ENCODE measurements around the gene STX2.

GRCh38 chr12:130873825-130874224 lies 34.8 kb upstream of the STX2 start:
- no peak for TF ChIP-seq CTCF (IDR thresholded peaks at IDR 0.05; ENCODE audit: low read length)
- no peak for TF ChIP-seq EZH2 (optimal IDR thresholded peaks at IDR 0.05; ENCODE audit: low read depth, low read length)
